Measurements from ENCODE around the gene KLHL33. TPM values are rescaled to one million over a fixed set of nuclear protein-coding genes. Genes with fewer than 3 reads are reported as not detected.
A peak's percentile ranks its signal among the peaks of the same experiment; 100 is the strongest.

The KLHL33 gene
- total and polyA plus RNA-seq, 2 experiments from 2014 or later, result not detected

DNA sequence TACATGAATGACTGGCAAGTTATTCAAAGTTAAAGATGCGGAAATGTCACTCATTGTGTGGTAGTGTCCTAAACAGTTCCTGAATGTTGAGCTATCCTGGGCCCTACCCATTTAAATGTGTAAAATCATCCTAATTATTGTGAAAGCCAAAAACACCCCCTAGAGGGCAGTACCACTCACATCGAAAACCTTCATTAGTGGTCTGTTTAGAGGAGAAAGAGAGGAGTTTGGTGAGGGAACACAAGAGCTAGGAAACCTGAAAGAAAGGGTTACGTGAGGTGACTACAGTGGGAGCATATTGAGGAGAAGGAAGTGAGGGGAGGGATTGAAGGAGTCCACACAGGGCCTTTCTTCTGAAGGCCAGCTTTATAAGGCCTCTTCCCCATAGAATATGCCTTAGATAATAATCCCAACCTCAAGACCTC is 20.2 kb downstream of the KLHL33 start:
- in situ Hi-C loops (cut with MboI), result loop anchor here (5.0 kb wide), 1 partner anchor 197 kb away; no protein-coding TSS in a partner anchor
- Histone ChIP-seq H3K4me1 (ENCODE audit: insufficient read depth) (peaks cover 8% of the 10 kb centered on the region), H3K36me3 (ENCODE audit: low read depth) (no peaks in the 10 kb centered on the region), H3K9ac (no peak overlapping the region), H3K4me2 (ENCODE audit: unreplicated experiment) (no peak overlapping the region), H2AFZ (peak overlapping the region; percentile 70), H3K79me2 (ENCODE audit: insufficient read depth) (peaks cover 17% of the 10 kb centered on the region), H3K4me3 (no peak overlapping the region), H3K9me3 (ENCODE audit: low read depth) (no peaks in the 10 kb centered on the region), H4K20me1 (ENCODE audit: insufficient read depth) (no peaks in the 10 kb centered on the region), H3K9me2 (ENCODE audit: insufficient read depth) (no peaks in the 10 kb centered on the region), H3F3A (ENCODE audit: insufficient read depth) (peaks cover 18% of the 10 kb centered on the region), H3K27ac (no peak overlapping the region), H3K27me3 (replicated peaks; ENCODE audit: insufficient read depth) (no peaks in the 10 kb centered on the region)
- WGBS, 2 experiments (ENCODE audit: low coverage in 1 of 2, low lambda C conversion rate in 2 of 2, missing lambda C conversion rate in 2 of 2), result 24 to 28% methylated on average over 3 of the region's 3 CpGs
- DNase-seq, result peak; percentile 72
- TF ChIP-seq EZH2 (IDR thresholded peaks at IDR 0.05; ENCODE audit: insufficient read depth, poor library complexity, severe bottlenecking) (no peak), EZH2phosphoT487 (IDR thresholded peaks at IDR 0.05; ENCODE audit: insufficient read depth, low read depth) (no peak)

DNA sequence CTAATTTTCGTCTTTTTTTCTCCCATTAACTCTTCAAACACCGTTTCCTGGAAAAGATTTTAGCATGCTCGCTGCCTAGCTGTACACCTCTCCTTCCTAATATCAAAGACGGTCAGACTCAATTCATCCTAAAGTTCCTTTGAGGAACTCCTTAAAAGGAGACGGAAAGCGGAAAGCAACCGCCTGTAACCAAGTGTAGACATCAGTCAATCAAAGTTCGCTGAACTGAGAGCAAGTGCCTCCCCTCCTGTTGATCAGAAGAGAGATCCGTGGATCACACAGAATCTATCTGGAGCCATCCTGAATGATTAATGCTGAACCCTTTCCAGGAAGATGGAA is 22.3 kb downstream of the KLHL33 start:
- in situ Hi-C loops (cut with MboI), result no loop called here
- Histone ChIP-seq H3K36me3 (ENCODE audit: low read depth) (no peaks in the 10 kb centered on the region), H3K9me3 (ENCODE audit: low read depth) (no peaks in the 10 kb centered on the region), H3K4me2 (ENCODE audit: unreplicated experiment) (peak overlapping the region; percentile 84), H3K4me3 (peak overlapping the region; percentile 98), H3K9me2 (ENCODE audit: insufficient read depth) (no peaks in the 10 kb centered on the region), H3K4me1 (ENCODE audit: insufficient read depth) (peaks cover 17% of the 10 kb centered on the region), H4K20me1 (ENCODE audit: insufficient read depth) (no peaks in the 10 kb centered on the region), H3K27ac (peak overlapping the region; percentile 89), H2AFZ (peak overlapping the region; percentile 88), H3K9ac (peak overlapping the region; percentile 88), H3K27me3 (replicated peaks; ENCODE audit: insufficient read depth) (no peaks in the 10 kb centered on the region), H3K79me2 (ENCODE audit: insufficient read depth) (peaks cover 30% of the 10 kb centered on the region), H3F3A (ENCODE audit: insufficient read depth) (peaks cover 18% of the 10 kb centered on the region)
- TF ChIP-seq EZH2 (IDR thresholded peaks at IDR 0.05; ENCODE audit: insufficient read depth, poor library complexity, severe bottlenecking), result no peak
- TF ChIP-seq EZH2phosphoT487 (IDR thresholded peaks at IDR 0.05; ENCODE audit: insufficient read depth, low read depth), result no peak
- DNase-seq, result peak; percentile 29
- WGBS, 2 experiments (ENCODE audit: low coverage in 1 of 2, low lambda C conversion rate in 2 of 2, missing lambda C conversion rate in 2 of 2), result 8 to 17% methylated on average over 9 of the region's 9 CpGs

DNA sequence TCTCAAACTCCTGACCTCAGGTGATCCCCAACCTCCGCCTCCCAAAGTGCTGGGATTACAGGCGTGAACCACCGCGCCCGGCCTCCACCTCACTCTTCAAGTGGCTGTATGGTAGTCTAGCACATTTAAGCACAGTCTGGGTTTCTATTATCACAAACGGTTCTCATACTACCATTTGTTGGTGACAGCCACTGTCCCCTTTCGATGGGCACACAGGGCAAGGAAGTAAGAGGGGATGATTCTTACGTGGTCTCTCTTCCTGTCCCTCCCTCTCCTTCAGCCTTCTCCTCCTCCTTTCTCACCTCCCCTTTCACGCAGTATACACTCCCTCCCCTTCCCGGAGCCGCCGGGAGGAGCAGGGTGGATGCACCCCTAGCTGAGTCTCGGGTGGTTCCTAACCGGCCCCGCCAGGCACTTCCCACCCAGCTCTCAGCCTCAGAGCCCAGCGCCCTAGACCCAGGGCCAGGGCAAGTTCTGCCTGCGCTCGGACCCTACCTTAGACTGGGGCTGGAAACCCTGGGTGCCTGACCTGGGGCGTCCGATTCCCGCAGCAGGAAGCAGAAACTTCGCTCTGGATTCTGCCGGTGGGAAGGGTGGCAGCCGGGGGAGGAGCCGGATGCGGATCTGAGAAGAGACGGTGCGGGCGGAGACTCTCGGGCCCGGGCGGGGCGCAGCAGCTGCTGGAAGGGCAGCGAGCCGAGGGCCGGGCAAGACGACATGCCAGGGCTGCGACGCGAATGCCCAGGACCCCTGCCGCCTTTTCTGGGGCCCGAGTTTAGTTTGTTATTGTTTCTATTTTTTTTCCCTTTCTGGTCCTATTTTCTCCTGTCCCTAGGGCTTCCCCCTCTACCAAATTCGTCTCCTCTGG is 22.9 kb downstream of the KLHL33 start, which contains the start of gene TEP1:
Gene TEP1, minus strand, starts transcription at position 626 of the 868 bp plus-strand sequence. CDS start 5,062 bp downstream, outside the sequence.
- Histone ChIP-seq H3K27ac (peak within 1 kb of the TSS; percentile 89), H3K4me3 (peak within 1 kb of the TSS; percentile 98), H3K4me2 (ENCODE audit: unreplicated experiment) (peak within 1 kb of the TSS; percentile 84), H2AFZ (peak within 1 kb of the TSS; percentile 88), H3K9me2 (ENCODE audit: insufficient read depth) (no peaks in the 10 kb centered on the region), H3K4me1 (ENCODE audit: insufficient read depth) (peaks cover 19% of the 10 kb centered on the region), H3K36me3 (ENCODE audit: low read depth) (no peaks in the 10 kb centered on the region), H3K9ac (peak within 1 kb of the TSS; percentile 88), H3F3A (ENCODE audit: insufficient read depth) (peaks cover 18% of the 10 kb centered on the region), H3K27me3 (replicated peaks; ENCODE audit: insufficient read depth) (no peaks in the 10 kb centered on the region), H3K9me3 (ENCODE audit: low read depth) (no peaks in the 10 kb centered on the region), H4K20me1 (ENCODE audit: insufficient read depth) (no peaks in the 10 kb centered on the region), H3K79me2 (ENCODE audit: insufficient read depth) (peaks cover 36% of the 10 kb centered on the region)
- TF ChIP-seq EZH2 (IDR thresholded peaks at IDR 0.05; ENCODE audit: insufficient read depth, poor library complexity, severe bottlenecking) (no peak), EZH2phosphoT487 (IDR thresholded peaks at IDR 0.05; ENCODE audit: insufficient read depth, low read depth) (no peak)
- 1% methylated on average over 40 to 41 of the region's 43 CpGs for WGBS, 2 experiments (ENCODE audit: low coverage in 1 of 2, low lambda C conversion rate in 2 of 2, missing lambda C conversion rate in 2 of 2)
- in situ Hi-C loops (cut with MboI), result no loop called here
- peak; percentile 96 for DNase-seq

DNA sequence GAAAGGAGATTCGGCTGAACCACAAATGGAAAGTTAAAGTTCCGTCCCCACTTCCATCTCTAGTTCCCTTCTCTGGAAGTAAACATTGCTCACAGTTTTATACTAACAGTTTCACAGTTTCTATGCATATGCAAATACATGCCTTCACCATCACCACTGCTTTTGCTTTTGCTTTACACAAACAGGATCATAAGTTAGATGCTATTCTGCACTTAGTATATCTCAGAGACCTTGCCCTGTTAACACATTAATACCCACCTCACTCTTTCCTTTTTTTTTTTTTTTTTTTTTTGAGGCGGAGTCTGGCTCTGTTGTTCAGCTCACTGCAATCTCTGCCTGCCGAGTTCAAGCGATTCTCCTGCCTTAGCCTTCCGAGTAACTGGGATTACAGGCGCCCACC is 23.6 kb downstream of the KLHL33 start:
- no peaks in the 10 kb centered on the region for H4K20me1 ChIP-seq (ENCODE audit: insufficient read depth)
- no peaks in the 10 kb centered on the region for H3K27me3 ChIP-seq (replicated peaks; ENCODE audit: insufficient read depth)
- no peaks in the 10 kb centered on the region for H3K9me2 ChIP-seq (ENCODE audit: insufficient read depth)
- H2AFZ ChIP-seq, result peak overlapping the region; percentile 88
- peak overlapping the region; percentile 88 for H3K9ac ChIP-seq
- H3K4me3 ChIP-seq, result peak overlapping the region; percentile 98
- peak overlapping the region; percentile 84 for H3K4me2 ChIP-seq (ENCODE audit: unreplicated experiment)
- H3K27ac ChIP-seq, result peak overlapping the region; percentile 89
- peaks cover 18% of the 10 kb centered on the region for H3F3A ChIP-seq (ENCODE audit: insufficient read depth)
- TF ChIP-seq EZH2phosphoT487 (IDR thresholded peaks at IDR 0.05; ENCODE audit: insufficient read depth, low read depth), result no peak
- no peak for TF ChIP-seq EZH2 (IDR thresholded peaks at IDR 0.05; ENCODE audit: insufficient read depth, poor library complexity, severe bottlenecking)
- H3K9me3 ChIP-seq (ENCODE audit: low read depth), result no peaks in the 10 kb centered on the region
- in situ Hi-C loops (cut with MboI), result no loop called here
- peak; percentile 29 for DNase-seq
- H3K79me2 ChIP-seq (ENCODE audit: insufficient read depth), result peaks cover 43% of the 10 kb centered on the region
- 0 to 2% methylated on average over 7 of the region's 7 CpGs for WGBS, 2 experiments (ENCODE audit: low coverage in 1 of 2, low lambda C conversion rate in 2 of 2, missing lambda C conversion rate in 2 of 2)
- H3K4me1 ChIP-seq (ENCODE audit: insufficient read depth), result peaks cover 19% of the 10 kb centered on the region
- H3K36me3 ChIP-seq (ENCODE audit: low read depth), result peaks cover 4% of the 10 kb centered on the region; the same call in 1 of the 2 replicates
